Pancreas (tissue), 10 donors: Measurements from ENCODE around the gene TPSD1. TPM values are rescaled to one million over a fixed set of nuclear protein-coding genes. Genes with fewer than 3 reads are reported as not detected.

Source experiments
- ATAC-seq, 4 donors: fragments of 200-7000 bp; cut with Tn5 transposase; one replicate each; pipeline versions ENCODE4 v1.8.0 to v1.9.1; 2020; ENCODE audit warnings: mild to moderate bottlenecking in 4 of 4, moderate library complexity in 4 of 4
- DNase-seq, 6 donors: peaks; one replicate each; pipeline ENCODE4 v3.0.0-alpha.2; 2020
- FAIRE-seq: peaks from 2 replicates; lab custom pipeline; 2012; peaks lifted over from hg19 to GRCh38; lab: Jason Lieb, UNC
- H3K27ac ChIP-seq, 4 donors: fragments of 200-600 bp; sonication (generic); 1 replicate in 3 of 4; 2 replicates in 1 of 4; pipeline versions ENCODE4 v1.5.0 to v1.8.0; 2020
- H3K27me3 ChIP-seq, 4 donors: fragments of 200-600 bp; one replicate each; pipeline ENCODE4 v1.8.0; 2021
- H3K36me3 ChIP-seq, 3 donors: fragments of 200-600 bp; sonication (generic) in 1 of 3; one replicate each; pipeline versions ENCODE4 v1.5.0 to v1.8.0; 2020 to 2021
- H3K4me1 ChIP-seq, 3 donors: fragments of 200-600 bp; one replicate each; pipeline ENCODE4 v1.8.0; 2021
- H3K4me3 ChIP-seq, 4 donors: fragments of 200-600 bp; sonication (generic) in 2 of 4; one replicate each; pipeline versions ENCODE4 v1.5.0 to v1.8.0; 2020 to 2021
- H3K9me3 ChIP-seq, 4 donors: fragments of 200-600 bp; one replicate each; pipeline ENCODE4 v1.8.0; 2021
- CTCF ChIP-seq, 4 donors: fragments of 200-600 bp; sonication (generic) in 3 of 4; IDR thresholded peaks; one replicate each; pipeline versions ENCODE4 v1.5.0 to v1.8.0; 2021; ENCODE audit warnings: antibody characterized with exemption in 4 of 4
- WGBS, 2 donors: extraction: QIAGEN DNeasy Blood & Tissue Kit; methylation state at CpG; one replicate each; pipeline ENCODE4 v1.1.7; 2013; 5-methylcytosine and 5-hydroxymethylcytosine counted together
- intact Hi-C, 3 donors: fragments of 100-400 bp; cut with DNase I; formaldehyde crosslinking; loops; one replicate each; pipeline versions ENCODE4 v1.11.1 to v1.14.2; 2022
- polyA plus RNA-seq, 2 donors: library from polyadenylated mRNA; stranded (reverse); fragments of 200-250 nt; gene quantifications; one replicate each; pipeline ENCODE4 v1.2.3, GENCODE V29; 2013
- total RNA-seq, 6 donors: library from RNA; stranded (reverse); fragmentation: NEBNext Ultra II Directional in 4 of 6; extraction: Animal tissue kit (Norgen Biotek cat#: 25700) in 4 of 6; gene quantifications; one replicate each; pipeline versions ENCODE4 v1.2.1 to v1.2.4, GENCODE V29; 2021 to 2023
- donor health status: healthy with polysubstance abuse.
- donor health status: DM: no; HTN: no; CAD: no; lungs with moderate emphysema.
- donor health status: DM: no; HTN: no; CAD: no.
- donor health status: control.
- donor health status: control.
- donor health status: Bipolar disorder and iron deficiency.
- donor health status: DM: yes; HTN: yes; CAD: no.
- donor health status: DM: no; HTN: no; CAD: no.
- donor health status: DM: no; HTN: no; CAD: no.
- donor health status: DM: yes; HTN: yes; CAD: no.

Gene TPSD1
- total and polyA plus RNA-seq, 8 donors: 0.19 to 0.61 (median 0.26) TPM; not detected in 5

DNA sequence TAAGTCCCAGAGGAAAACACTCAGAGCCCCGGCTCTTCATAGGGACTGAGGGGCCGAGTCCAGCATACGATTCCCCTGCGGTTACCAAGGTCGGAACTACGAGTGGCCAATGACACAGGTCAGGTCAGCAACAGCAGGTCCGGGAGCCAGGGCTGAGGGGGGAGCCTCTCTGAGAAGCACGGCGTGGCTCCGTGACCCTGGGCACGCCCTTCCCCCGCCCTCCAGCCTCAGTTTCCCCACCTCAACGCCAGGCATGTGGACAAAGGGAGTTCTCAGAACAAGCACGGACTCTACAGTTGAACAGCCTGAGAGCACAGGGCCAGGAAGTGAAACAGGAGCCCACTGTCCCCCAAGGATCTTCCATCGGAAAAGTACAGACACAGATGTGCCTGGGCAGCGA is 25.6 kb downstream of the TPSD1 start:
- TF ChIP-seq CTCF (IDR thresholded peaks at IDR 0.05): no peak

DNA sequence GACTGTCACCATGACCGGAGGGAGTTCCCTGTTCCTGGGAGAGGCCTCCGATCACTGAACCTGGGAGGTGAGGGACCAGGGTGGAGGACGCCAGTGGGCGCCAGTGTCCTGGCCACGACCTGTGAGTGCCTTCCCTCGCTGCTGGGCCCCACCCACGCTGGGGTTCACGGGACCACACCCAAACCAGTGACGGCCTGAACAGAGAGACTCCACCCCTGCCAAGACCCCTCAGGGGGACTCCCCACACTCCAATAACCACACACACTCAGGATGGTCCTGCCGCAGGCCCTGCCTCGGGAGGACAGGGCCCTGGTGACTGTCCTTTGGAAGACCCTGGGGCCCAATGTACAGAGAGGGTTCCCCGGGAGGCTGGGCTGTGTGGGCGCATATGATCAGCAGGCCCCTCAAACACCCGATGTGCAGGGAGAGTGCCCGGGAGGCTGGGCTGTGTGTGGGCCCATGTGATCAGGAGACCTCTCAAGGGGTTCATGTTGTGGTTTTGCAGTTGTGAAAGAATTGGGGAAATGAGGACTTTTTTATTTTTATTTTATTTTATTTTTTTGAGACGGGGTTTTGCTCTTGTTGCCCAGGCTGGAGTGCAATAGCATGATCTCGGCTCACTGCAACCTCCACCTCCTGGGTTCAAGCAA is 26.6 kb downstream of the TPSD1 start:
- Histone ChIP-seq H3K36me3 (no peaks in the 10 kb centered on the region), H3K27me3 (no peaks in the 10 kb centered on the region), H3K9me3 (no peaks in the 10 kb centered on the region), H3K4me1 (no peaks in the 10 kb centered on the region), H3K4me3 (no peak overlapping the region), H3K27ac (no peak overlapping the region)
- ATAC-seq (no peak), FAIRE-seq (no peak), DNase-seq (no peak)
- no peak for TF ChIP-seq CTCF (IDR thresholded peaks at IDR 0.05)
- WGBS, 2 donors: 74 to 86% methylated on average over 17 of the region's 17 CpGs
- intact Hi-C loops: no loop called here

More for the DNA sequence above, 25.6 kb downstream of the TPSD1 start:
- no peaks in the 10 kb centered on the region for H3K4me1 ChIP-seq
- no peak for DNase-seq
- no peak overlapping the region for H3K27ac ChIP-seq
- H3K9me3 ChIP-seq: no peaks in the 10 kb centered on the region
- 58 to 70% methylated on average over 14 to 16 of the region's 16 CpGs for WGBS, 2 donors
- no peak for FAIRE-seq
- no peak overlapping the region for H3K4me3 ChIP-seq
- no peak for ATAC-seq
- intact Hi-C loops: no loop called here
- H3K36me3 ChIP-seq: no peaks in the 10 kb centered on the region
- no peaks in the 10 kb centered on the region for H3K27me3 ChIP-seq

- H3K4me1 ChIP-seq: no peaks in the 10 kb centered on the region
- FAIRE-seq (no peak), ATAC-seq (no peak), DNase-seq (no peak)
- H3K4me3 ChIP-seq: no peak overlapping the region
- WGBS, 2 donors: 49 to 54% methylated on average over 17 of the region's 17 CpGs
- H3K27me3 ChIP-seq: peaks cover 0 to 2% (median 0%) of the 10 kb centered on the region in 4 donors
- TF ChIP-seq CTCF (IDR thresholded peaks at IDR 0.05): no peak
- H3K36me3 ChIP-seq: no peaks in the 10 kb centered on the region
- no peak overlapping the region for H3K27ac ChIP-seq
- intact Hi-C loops: no loop called here
- H3K9me3 ChIP-seq: no peaks in the 10 kb centered on the region
These were observed 27.4 kb downstream of the TPSD1 start for GRCh38 chr16:1283296-1283695.

GRCh38 chr16:1283996-1284616 is 28.2 kb downstream of the TPSD1 start:
- WGBS, 2 donors: 67 to 73% methylated on average over 16 of the region's 16 CpGs
- intact Hi-C loops: no loop called here
- no peaks in the 10 kb centered on the region for H3K4me1 ChIP-seq
- TF ChIP-seq CTCF (IDR thresholded peaks at IDR 0.05): no peak
- no peak for DNase-seq
- FAIRE-seq: no peak
- peaks cover 0 to 8% (median 0%) of the 10 kb centered on the region in 4 donors for H3K27me3 ChIP-seq
- no peak for ATAC-seq
- H3K4me3 ChIP-seq: no peak overlapping the region
- H3K36me3 ChIP-seq: no peaks in the 10 kb centered on the region
- H3K9me3 ChIP-seq: no peaks in the 10 kb centered on the region
- no peak overlapping the region for H3K27ac ChIP-seq
